Coronary artery (tissue), 2 donors: ENCODE measurements around the gene EMC7.

Experiments
- DNase-seq: peaks from one replicate; pipeline ENCODE4 v3.0.0-alpha.2; 2017; ENCODE audit warnings: low spot score
- H3K27ac ChIP-seq, 2 donors: fragments of 200-600 bp; sonication (generic); one replicate each; pipeline ENCODE4 v1.5.1; 2016 to 2019
- H3K4me3 ChIP-seq: fragments of 200-600 bp; sonication (generic); 2 replicates; pipeline ENCODE4 v1.5.1; 2016; ENCODE audit warnings: mild to moderate bottlenecking, moderate library complexity
- TF ChIP-seq, protein P1 (sequence below): fragments of 200-600 bp; sonication (generic); IDR thresholded peaks from one replicate; pipeline ENCODE4 v1.5.1; 2019; ENCODE audit warnings: antibody characterized with exemption

The EMC7 gene

DNA sequence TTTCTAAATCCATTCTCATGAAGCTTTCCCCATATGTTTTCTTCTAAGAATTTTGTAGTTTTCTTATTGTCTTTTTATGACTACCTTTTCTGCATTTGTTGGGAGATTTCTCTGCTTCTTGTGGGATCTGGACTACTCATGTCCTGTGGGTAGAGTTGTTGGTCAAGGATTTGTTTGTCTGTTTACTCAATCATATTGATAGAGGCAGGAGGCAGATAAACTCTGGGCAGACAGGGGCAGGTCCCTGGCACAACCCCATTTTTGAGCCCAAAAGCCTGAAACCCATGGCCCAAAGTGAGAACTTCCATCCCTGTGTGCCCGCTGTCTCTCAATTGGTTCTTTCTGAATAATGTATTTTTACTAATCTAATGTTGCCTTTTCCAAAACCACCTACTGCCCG lies 12.6 kb upstream of the EMC7 start:
- TF ChIP-seq, protein P1, sequence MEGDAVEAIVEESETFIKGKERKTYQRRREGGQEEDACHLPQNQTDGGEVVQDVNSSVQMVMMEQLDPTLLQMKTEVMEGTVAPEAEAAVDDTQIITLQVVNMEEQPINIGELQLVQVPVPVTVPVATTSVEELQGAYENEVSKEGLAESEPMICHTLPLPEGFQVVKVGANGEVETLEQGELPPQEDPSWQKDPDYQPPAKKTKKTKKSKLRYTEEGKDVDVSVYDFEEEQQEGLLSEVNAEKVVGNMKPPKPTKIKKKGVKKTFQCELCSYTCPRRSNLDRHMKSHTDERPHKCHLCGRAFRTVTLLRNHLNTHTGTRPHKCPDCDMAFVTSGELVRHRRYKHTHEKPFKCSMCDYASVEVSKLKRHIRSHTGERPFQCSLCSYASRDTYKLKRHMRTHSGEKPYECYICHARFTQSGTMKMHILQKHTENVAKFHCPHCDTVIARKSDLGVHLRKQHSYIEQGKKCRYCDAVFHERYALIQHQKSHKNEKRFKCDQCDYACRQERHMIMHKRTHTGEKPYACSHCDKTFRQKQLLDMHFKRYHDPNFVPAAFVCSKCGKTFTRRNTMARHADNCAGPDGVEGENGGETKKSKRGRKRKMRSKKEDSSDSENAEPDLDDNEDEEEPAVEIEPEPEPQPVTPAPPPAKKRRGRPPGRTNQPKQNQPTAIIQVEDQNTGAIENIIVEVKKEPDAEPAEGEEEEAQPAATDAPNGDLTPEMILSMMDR = no peak
- no peak overlapping the region for H3K27ac ChIP-seq
- H3K4me3 ChIP-seq = no peak overlapping the region
- no peak for DNase-seq

- TF ChIP-seq, protein P1 = no peak
- Histone ChIP-seq H3K27ac (no peak overlapping the region), H3K4me3 (no peak overlapping the region)
- DNase-seq = no peak
Measured at GRCh38 chr15:34111488-34111887, 9.8 kb upstream of the EMC7 start.

DNA sequence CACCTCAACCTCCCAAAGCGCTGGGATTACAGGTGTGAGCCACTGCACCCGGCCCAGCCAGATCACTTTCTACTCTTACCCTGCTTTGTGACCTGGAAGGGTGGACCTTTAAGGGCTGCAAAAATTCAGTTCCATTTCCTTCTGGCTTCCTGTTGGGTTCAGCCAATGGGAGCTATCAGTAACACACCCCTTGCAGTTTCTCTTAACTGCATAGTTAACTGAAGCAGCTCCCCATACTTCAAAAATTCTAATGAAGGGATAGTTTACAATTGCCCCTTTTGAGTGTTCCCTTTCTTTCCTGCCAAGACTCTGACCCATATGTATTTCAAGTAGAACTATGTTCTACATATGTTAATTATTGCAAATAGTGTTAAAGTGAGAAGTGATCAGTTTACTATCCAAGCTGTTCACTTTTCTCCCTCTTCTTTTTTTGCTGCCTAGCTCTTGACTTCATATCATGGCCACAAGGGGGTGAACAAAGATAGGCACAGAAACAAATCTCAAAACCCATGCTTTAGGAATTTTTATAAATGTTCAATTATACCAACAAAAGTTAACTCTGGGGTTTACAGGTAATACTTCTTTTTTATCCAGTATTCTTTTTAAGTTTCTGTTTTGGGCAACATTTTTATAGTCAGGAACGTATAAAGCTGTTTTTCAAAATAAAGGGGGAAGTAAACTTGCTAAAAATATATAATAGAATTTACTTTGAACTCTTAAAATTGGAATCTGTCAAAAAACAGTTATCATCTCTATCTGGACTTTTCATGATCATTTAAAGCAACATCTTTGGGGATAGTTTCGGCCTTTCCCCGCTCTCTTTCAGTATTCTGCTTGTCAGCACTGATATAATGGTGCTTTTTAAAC lies 8.4 kb upstream of the EMC7 start:
- Histone ChIP-seq H3K27ac (no peak overlapping the region), H3K4me3 (no peak overlapping the region)
- no peak for DNase-seq
- TF ChIP-seq, protein P1 = no peak

DNA sequence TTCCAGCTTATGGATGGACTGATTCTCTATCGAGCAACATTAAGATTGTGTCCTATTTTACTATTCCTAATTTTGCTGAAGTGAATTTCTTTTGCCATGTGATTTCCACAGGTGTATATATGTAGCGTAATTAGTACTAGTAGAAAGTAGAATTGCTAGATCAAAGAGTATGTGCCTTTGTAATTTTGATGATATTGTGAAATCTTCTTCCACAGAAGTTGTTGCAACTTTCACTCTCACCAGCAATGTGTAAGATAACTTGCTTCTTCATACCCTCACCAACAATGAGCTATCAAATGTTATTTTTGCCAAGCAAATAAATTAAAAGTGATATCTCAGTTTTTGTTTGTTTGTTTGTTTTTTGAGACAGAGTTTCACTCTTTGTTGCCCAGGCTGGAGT lies 5.7 kb upstream of the EMC7 start:
- Histone ChIP-seq H3K4me3 (no peak overlapping the region), H3K27ac (no peak overlapping the region)
- DNase-seq = no peak
- TF ChIP-seq, protein P1 = no peak

- DNase-seq = no peak
- TF ChIP-seq, protein P1 = no peak
Measured at GRCh38 chr15:34106423-34106822, 4.8 kb upstream of the EMC7 start.

DNA sequence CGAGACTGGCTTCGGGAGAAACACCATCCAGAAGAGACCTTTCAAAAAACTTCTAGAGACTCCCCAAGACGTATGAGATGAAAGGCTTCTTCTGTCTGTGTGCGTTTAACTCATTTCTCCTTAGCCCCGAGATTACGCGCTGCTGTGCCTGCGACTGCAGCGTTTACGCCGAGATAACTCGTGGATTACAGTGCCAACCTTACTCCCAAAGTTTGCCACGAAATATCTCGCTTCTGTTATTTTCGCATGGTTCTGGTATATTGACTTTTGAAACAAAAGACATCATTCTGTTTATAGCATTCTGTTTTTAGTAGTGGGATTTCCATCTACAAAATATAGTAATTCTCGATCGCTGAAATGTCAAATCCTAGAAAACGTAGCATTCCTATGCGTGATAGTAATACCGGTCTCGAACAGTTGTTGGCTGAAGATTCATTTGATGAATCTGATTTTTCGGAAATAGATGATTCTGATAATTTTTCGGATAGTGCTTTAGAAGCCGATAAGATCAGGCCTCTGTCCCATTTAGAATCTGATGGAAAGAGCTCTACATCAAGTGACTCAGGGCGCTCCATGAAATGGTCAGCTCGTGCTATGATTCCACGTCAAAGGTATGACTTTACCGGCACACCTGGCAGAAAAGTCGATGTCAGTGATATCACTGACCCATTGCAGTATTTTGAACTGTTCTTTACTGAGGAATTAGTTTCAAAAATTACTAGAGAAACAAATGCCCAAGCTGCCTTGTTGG lies 688 bp upstream of the EMC7 start:
- DNase-seq = no peak
- TF ChIP-seq, protein P1 = no peak
- Histone ChIP-seq H3K4me3 (peak overlapping the region; percentile 93), H3K27ac (peak overlapping the region; percentile 65 to 88)

More at GRCh38 chr15:34106423-34106822, 4.8 kb upstream of the EMC7 start:
- Histone ChIP-seq H3K4me3 (no peak overlapping the region), H3K27ac (no peak overlapping the region)
